Prostate gland (tissue), 2 donors: ENCODE results near the gene FNDC3B.

Source experiments
- CTCF ChIP-seq, 4 experiments: fragments of 200-600 bp in 2 of 4; fragments of 450-650 bp in 2 of 4; sonication (generic) in 2 of 4; IDR thresholded peaks; 1 replicate in 3 of 4; 2 replicates in 1 of 4; pipeline ENCODE4 v1.5.1; 2016 to 2019; ENCODE audit warnings: antibody characterized with exemption in 4 of 4, mild to moderate bottlenecking in 2 of 4, moderate library complexity in 2 of 4
- POLR2A ChIP-seq: fragments of 450-650 bp; IDR thresholded peaks from one replicate; pipeline ENCODE4 v1.6.1; 2016; ENCODE audit warnings: antibody characterized with exemption, mild to moderate bottlenecking
- POLR2AphosphoS5 ChIP-seq: sonication (generic); formaldehyde crosslinking; IDR thresholded peaks from one replicate; pipeline ENCODE4 v1.6.1; 2017; ENCODE audit warnings: antibody characterized with exemption

GRCh38 chr3:172272698-172273097, 233.3 kb downstream of the FNDC3B start:
- TF ChIP-seq POLR2AphosphoS5: no peak
- no peak for TF ChIP-seq CTCF (IDR thresholded peaks at IDR 0.05)
- TF ChIP-seq POLR2A: no peak
